GM12878 (cell line): ENCODE data around the gene CCL15. TPM values are rescaled to one million over a fixed set of nuclear protein-coding genes. Genes with fewer than 3 reads are reported as not detected.

ENCODE experiments used
- ATAC-seq: fragments of 200-7000 bp; cut with Tn5 transposase; 3 replicates; pipeline ENCODE4 v1.9.1; 2020; ENCODE audit warnings: mild to moderate bottlenecking, moderate library complexity
- BruUV-seq: library from RNA; stranded (reverse); fragments of 400-500 nt; replicated peaks from 2 replicates; lab custom pipeline; 2021; lab: Mats Ljungman, UMichigan
- CTCF ChIA-PET: fragments of 300-600 bp; sonication (Branson Sonifier 250); formaldehyde crosslinking; extraction: SDS; loops from one replicate; lab custom pipeline; 2021; ENCODE audit warnings: inconsistent platforms; lab: Yijun Ruan, JAX
- POLR2A ChIA-PET: fragments of 350-600 bp; formaldehyde crosslinking; extraction: SDS; loops from one replicate; lab custom pipeline; 2021; ENCODE audit warnings: inconsistent platforms; lab: Charles Lee
- RAD21 ChIA-PET: fragments of 300-600 bp; sonication (Branson Sonifier 250); formaldehyde crosslinking; loops from one replicate; lab custom pipeline; 2023; ENCODE audit warnings: antibody characterized with exemption; ENCODE audit not compliant: unreplicated experiment; lab: Charles Lee
- SMC1A ChIA-PET: fragments of 300-600 bp; sonication (Branson Sonifier 250); formaldehyde crosslinking; loops from one replicate; lab custom pipeline; 2023; ENCODE audit not compliant: unreplicated experiment, uncharacterized antibody; lab: Charles Lee
- DNase-seq: peaks from one replicate; pipeline ENCODE4 v3.0.0-alpha.2; 2011; ENCODE audit warnings: low read depth, low spot score
- FAIRE-seq: peaks from 3 replicates; lab custom pipeline; 2011; peaks lifted over from hg19 to GRCh38; lab: Jason Lieb, UNC
- H2AFZ ChIP-seq: 2 replicates; pipeline ENCODE4 v1.6.0; 2011; ENCODE audit warnings: low read depth, low read length, control low read depth; ENCODE audit not compliant: control insufficient read depth
- H3K27ac ChIP-seq: 2 replicates; pipeline ENCODE4 v1.5.1; 2011; ENCODE audit warnings: control low read depth; ENCODE audit not compliant: control insufficient read depth, insufficient read depth
- H3K27me3 ChIP-seq, 2 experiments: replicated peaks in 1 of 2; 2 replicates each; pipeline versions ENCODE4 v1.6.0 to v1.6.1; 2011; ENCODE audit warnings: low read length in 1 of 2; ENCODE audit not compliant: control insufficient read depth in 2 of 2, insufficient read depth in 2 of 2
- H3K36me3 ChIP-seq, 2 experiments: 2 replicates each; pipeline ENCODE4 v1.5.1; 2011; ENCODE audit warnings: low read length in 1 of 2; ENCODE audit not compliant: control insufficient read depth in 2 of 2, insufficient read depth in 2 of 2
- H3K4me1 ChIP-seq: 2 replicates; pipeline ENCODE4 v1.6.1; 2011; ENCODE audit warnings: mild to moderate bottlenecking, low read length, moderate library complexity, mixed read lengths; ENCODE audit not compliant: control insufficient read depth, insufficient read depth
- H3K4me2 ChIP-seq: 2 replicates; pipeline ENCODE4 v1.6.0; 2011; ENCODE audit warnings: control low read depth; ENCODE audit not compliant: control insufficient read depth, insufficient read depth
- H3K4me3 ChIP-seq: fragments of 200-600 bp; sonication (generic); 2 replicates; pipeline ENCODE4 v1.5.1; 2016
- H3K79me2 ChIP-seq: 2 replicates; pipeline ENCODE4 v1.6.0; 2011; ENCODE audit warnings: low read length; ENCODE audit not compliant: control insufficient read depth, insufficient read depth
- H3K9ac ChIP-seq: 2 replicates; pipeline ENCODE4 v1.8.0; 2011; ENCODE audit warnings: low read length, control low read depth, mixed read lengths; ENCODE audit not compliant: control insufficient read depth, insufficient read depth
- H3K9me3 ChIP-seq: replicated peaks from 3 replicates; pipeline ENCODE4 v1.5.1; 2011; ENCODE audit warnings: mild to moderate bottlenecking, low read length; ENCODE audit not compliant: control insufficient read depth, insufficient read depth
- H4K20me1 ChIP-seq: 2 replicates; pipeline ENCODE4 v1.6.0; 2011; ENCODE audit not compliant: control insufficient read depth, insufficient read depth
- BACH1 ChIP-seq: fragments of 450-650 bp; IDR thresholded peaks from 2 replicates; pipeline ENCODE4 v1.6.1; 2017; ENCODE audit warnings: mild to moderate bottlenecking, borderline replicate concordance
- EGR1 ChIP-seq, 2 experiments: IDR thresholded peaks; 1 replicate in 1 of 2; 2 replicates in 1 of 2; pipeline ENCODE4 v1.6.1; 2011 to 2012; ENCODE audit warnings: low read depth in 2 of 2, low read length in 2 of 2, borderline replicate concordance in 1 of 2, mild to moderate bottlenecking in 1 of 2, moderate library complexity in 1 of 2
- FOXK2 ChIP-seq: fragments of 450-650 bp; IDR thresholded peaks from 2 replicates; pipeline ENCODE4 v1.6.1; 2017; ENCODE audit warnings: mild to moderate bottlenecking, moderate library complexity
- HDAC2 ChIP-seq: fragments of 200-600 bp; sonication (generic); IDR thresholded peaks from 2 replicates; pipeline ENCODE4 v1.6.1; 2017
- HDGF ChIP-seq: fragments of 450-650 bp; IDR thresholded peaks from 2 replicates; pipeline ENCODE4 v1.6.1; 2016; ENCODE audit warnings: antibody characterized with exemption
- IKZF2 ChIP-seq, 2 experiments: fragments of 450-650 bp; IDR thresholded peaks; 2 replicates each; pipeline ENCODE4 v1.6.1; 2017; ENCODE audit warnings: mild to moderate bottlenecking in 2 of 2, moderate library complexity in 2 of 2
- JUNB ChIP-seq: IDR thresholded peaks from 2 replicates; pipeline ENCODE4 v1.6.1; 2016; ENCODE audit warnings: antibody characterized with exemption, mild to moderate bottlenecking
- KDM1A ChIP-seq: fragments of 200-600 bp; sonication (generic); IDR thresholded peaks from 2 replicates; pipeline ENCODE4 v1.6.1; 2016; ENCODE audit warnings: borderline replicate concordance
- MXI1 ChIP-seq: fragments of 150-350 bp; IDR thresholded peaks from 2 replicates; pipeline ENCODE4 v1.6.1; 2011; ENCODE audit warnings: low read depth, mild to moderate bottlenecking, inconsistent platforms, low read length, improper control_type of control experiment
- PML ChIP-seq: IDR thresholded peaks from 2 replicates; pipeline ENCODE4 v1.6.1; 2012; ENCODE audit warnings: low read length, inconsistent platforms
- POLR2AphosphoS2 ChIP-seq: IDR thresholded peaks from 2 replicates; pipeline ENCODE4 v1.6.1; 2011; ENCODE audit warnings: low read depth, mild to moderate bottlenecking, low read length, improper control_type of control experiment, moderate library complexity
- RAD21 ChIP-seq: IDR thresholded peaks from 2 replicates; pipeline ENCODE4 v1.6.1; 2011; ENCODE audit warnings: mild to moderate bottlenecking, low read depth, low read length, moderate library complexity; ENCODE audit not compliant: insufficient read depth
- RB1 ChIP-seq: fragments of 450-650 bp; formaldehyde crosslinking; IDR thresholded peaks from 2 replicates; pipeline ENCODE4 v1.6.1; 2017; ENCODE audit warnings: mild to moderate bottlenecking, borderline replicate concordance
- SMAD1 ChIP-seq: fragments of 450-650 bp; IDR thresholded peaks from 2 replicates; pipeline ENCODE4 v1.6.1; 2018; ENCODE audit warnings: mild to moderate bottlenecking, low read depth; ENCODE audit not compliant: partially characterized antibody
- STAT3 ChIP-seq: IDR thresholded peaks from 2 replicates; pipeline ENCODE4 v1.6.1; 2011; ENCODE audit warnings: low read depth, low read length, improper control_type of control experiment
- ZNF24 ChIP-seq: fragments of 450-650 bp; IDR thresholded peaks from 2 replicates; pipeline ENCODE4 v1.6.1; 2017; ENCODE audit warnings: antibody characterized with exemption, mild to moderate bottlenecking
- WGBS: methylation state at CpG from one replicate; pipeline ENCODE4 v1.1.6; 2016; ENCODE audit warnings: low lambda C conversion rate; ENCODE audit not compliant: insufficient replicate concordance, insufficient coverage; ENCODE audit errors: missing lambda C conversion rate; 5-methylcytosine and 5-hydroxymethylcytosine counted together
- in situ Hi-C: fragments of 300-500 bp; cut with MboI; formaldehyde crosslinking; loops from 9 replicates; pipeline ENCODE4 v1.14.3; 2018; ENCODE audit warnings: mixed read lengths
- intact Hi-C: fragments of 100-400 bp; cut with micrococcal nuclease; formaldehyde crosslinking; loops from one replicate; pipeline ENCODE4 v1.14.2; 2022; ENCODE audit not compliant: unreplicated experiment
- polyA plus RNA-seq, 11 experiments: library from polyadenylated mRNA; depleted of rRNA in 4 of 11; unstranded in 6 of 11; stranded (reverse) in 5 of 11; fragments of >200 nt; fragmentation: Nextera tagmentation in 4 of 11; fragmentation: Illumina TruSeq in 1 of 11; extraction: Ambion mirVana in 4 of 11; extraction: Trizol in 1 of 11; gene quantifications; 1 replicate in 1 of 11; 2 replicates in 10 of 11; pipeline versions ENCODE4 v1.2.1 to v1.2.3, GENCODE V29; 2011 to 2016; ENCODE audit warnings: inconsistent platforms in 2 of 11, missing spikeins in 2 of 11, low read depth in 1 of 11
- total RNA-seq, 4 experiments: library from RNA; depleted of rRNA in 3 of 4; stranded (reverse); fragments of >200 nt in 3 of 4; fragmentation: Illumina TruSeq in 1 of 4; extraction: Trizol in 1 of 4; gene quantifications; 2 replicates each; pipeline versions ENCODE4 v1.2.1 to v1.2.3, GENCODE V29; 2013 to 2021
- TF ChIP-seq, protein P1 (sequence below): fragments of 450-650 bp; conservative IDR thresholded peaks from 2 replicates; pipeline ENCODE4 v1.6.1; 2017; ENCODE audit warnings: mild to moderate bottlenecking, moderate library complexity
- TF ChIP-seq, protein P2 (sequence below): IDR thresholded peaks from 2 replicates; pipeline ENCODE4 v1.6.1; 2012; ENCODE audit warnings: low read depth, low read length, improper control_type of control experiment

CCL15 gene
- total and polyA plus RNA-seq, 10 of the 15 experiments (the other 5 are each of a cell fraction or from before 2014, with no cell fraction given): 0.12 TPM; not detected in 9

- H3K36me3 ChIP-seq: no peaks in the 10 kb centered on the region
- TF ChIP-seq STAT3 (no peak), FOXK2 (no peak), ZNF24 (no peak), SMAD1 (no peak), HDGF (no peak), POLR2AphosphoS2 (no peak), EGR1 (IDR thresholded peaks at IDR 0.05; ENCODE audit: borderline replicate concordance in 1 of 2, low read depth in 2 of 2, low read length in 2 of 2) (no peak), PML (no peak), RB1 (no peak), RAD21 (no peak), JUNB (no peak), MXI1 (no peak), HDAC2 (no peak), KDM1A (no peak), IKZF2 (IDR thresholded peaks at IDR 0.05) (no peak), BACH1 (no peak)
- TF ChIP-seq, protein P1, sequence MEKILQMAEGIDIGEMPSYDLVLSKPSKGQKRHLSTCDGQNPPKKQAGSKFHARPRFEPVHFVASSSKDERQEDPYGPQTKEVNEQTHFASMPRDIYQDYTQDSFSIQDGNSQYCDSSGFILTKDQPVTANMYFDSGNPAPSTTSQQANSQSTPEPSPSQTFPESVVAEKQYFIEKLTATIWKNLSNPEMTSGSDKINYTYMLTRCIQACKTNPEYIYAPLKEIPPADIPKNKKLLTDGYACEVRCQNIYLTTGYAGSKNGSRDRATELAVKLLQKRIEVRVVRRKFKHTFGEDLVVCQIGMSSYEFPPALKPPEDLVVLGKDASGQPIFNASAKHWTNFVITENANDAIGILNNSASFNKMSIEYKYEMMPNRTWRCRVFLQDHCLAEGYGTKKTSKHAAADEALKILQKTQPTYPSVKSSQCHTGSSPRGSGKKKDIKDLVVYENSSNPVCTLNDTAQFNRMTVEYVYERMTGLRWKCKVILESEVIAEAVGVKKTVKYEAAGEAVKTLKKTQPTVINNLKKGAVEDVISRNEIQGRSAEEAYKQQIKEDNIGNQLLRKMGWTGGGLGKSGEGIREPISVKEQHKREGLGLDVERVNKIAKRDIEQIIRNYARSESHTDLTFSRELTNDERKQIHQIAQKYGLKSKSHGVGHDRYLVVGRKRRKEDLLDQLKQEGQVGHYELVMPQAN: no peak
- TF ChIP-seq, protein P2, sequence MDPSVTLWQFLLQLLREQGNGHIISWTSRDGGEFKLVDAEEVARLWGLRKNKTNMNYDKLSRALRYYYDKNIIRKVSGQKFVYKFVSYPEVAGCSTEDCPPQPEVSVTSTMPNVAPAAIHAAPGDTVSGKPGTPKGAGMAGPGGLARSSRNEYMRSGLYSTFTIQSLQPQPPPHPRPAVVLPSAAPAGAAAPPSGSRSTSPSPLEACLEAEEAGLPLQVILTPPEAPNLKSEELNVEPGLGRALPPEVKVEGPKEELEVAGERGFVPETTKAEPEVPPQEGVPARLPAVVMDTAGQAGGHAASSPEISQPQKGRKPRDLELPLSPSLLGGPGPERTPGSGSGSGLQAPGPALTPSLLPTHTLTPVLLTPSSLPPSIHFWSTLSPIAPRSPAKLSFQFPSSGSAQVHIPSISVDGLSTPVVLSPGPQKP: no peak
- H3K4me3 ChIP-seq: no peak overlapping the region
- RAD21 ChIA-PET: interaction anchor here (1.0 to 17.2 kb wide), 7 partner anchors 9 to 175 kb away, joined by 3 to 342 read pairs (median 4); partner anchors contain the start of gene CCL3
- H2AFZ ChIP-seq: no peak overlapping the region
- FAIRE-seq: no peak
- WGBS: 47% methylated on average over 4 of the region's 4 CpGs
- POLR2A ChIA-PET: interaction anchor here (1.0 to 1.7 kb wide), 2 partner anchors 11 to 117 kb away, joined by 4 to 5 read pairs; partner anchors contain the start of gene CCL3
- no peak overlapping the region for H3K27ac ChIP-seq
- SMC1A ChIA-PET: interaction anchor here (0.9 to 17.2 kb wide), 9 partner anchors 9 to 512 kb away, joined by 3 to 485 read pairs (median 5); no protein-coding TSS in a partner anchor
- H3K27me3 ChIP-seq: no peaks in the 10 kb centered on the region
- no TSS peak for BruUV-seq
- no peak for DNase-seq
- in situ Hi-C loops (loop anchor here (5.0 kb wide), 3 partner anchors 99 to 514 kb away; partner anchors contain the start of gene ZNHIT3), intact Hi-C loops (no loop called here)
- no peaks in the 10 kb centered on the region for H3K79me2 ChIP-seq
- no peak overlapping the region for H3K9ac ChIP-seq
- CTCF ChIA-PET: interaction anchor here (0.9 to 19.0 kb wide), 10 partner anchors 8 to 513 kb away, joined by 3 to 622 read pairs (median 4); partner anchors contain the start of gene CCL16
- ATAC-seq: no peak
- H3K4me2 ChIP-seq: no peak overlapping the region
- H4K20me1 ChIP-seq: no peaks in the 10 kb centered on the region
- peaks cover 6% of the 10 kb centered on the region; the same call in 1 of the 2 replicates for H3K4me1 ChIP-seq
- H3K9me3 ChIP-seq: no peaks in the 10 kb centered on the region
Measured at GRCh38 chr17:35972945-35973332, 28.4 kb downstream of the CCL15 start.
